ENCODE results near the gene ASB3.
A peak's percentile ranks its signal among the peaks of the same experiment; 100 is the strongest.

ASB3 gene

GRCh38 chr2:53820711-53821110, 34.0 kb upstream of the ASB3 start:
- Histone ChIP-seq H3K9me3 (ENCODE audit: control insufficient read depth in 2 of 2, low read length in 2 of 2) (no peaks in the 10 kb centered on the region), H3K4me3 (ENCODE audit: low read length in 2 of 2) (no peak overlapping the region), H3K9ac (ENCODE audit: low read depth in 1 of 2, low read length in 2 of 2) (no peak overlapping the region), H3K27me3 (ENCODE audit: control insufficient read depth in 2 of 2, insufficient read depth in 2 of 2, low read length in 2 of 2) (no peaks in the 10 kb centered on the region), H3K4me1 (ENCODE audit: control insufficient read depth in 2 of 2, insufficient read depth in 2 of 2, low read length in 2 of 2) (peaks cover 5 to 11% of the 10 kb centered on the region in 2 donors), H3K36me3 (ENCODE audit: control insufficient read depth in 2 of 2, insufficient read depth in 2 of 2, low read length in 2 of 2) (peaks cover 16 to 18% of the 10 kb centered on the region in 2 donors), H3K27ac (ENCODE audit: low read depth in 2 of 2, low read length in 2 of 2) (no peak overlapping the region)

DNA sequence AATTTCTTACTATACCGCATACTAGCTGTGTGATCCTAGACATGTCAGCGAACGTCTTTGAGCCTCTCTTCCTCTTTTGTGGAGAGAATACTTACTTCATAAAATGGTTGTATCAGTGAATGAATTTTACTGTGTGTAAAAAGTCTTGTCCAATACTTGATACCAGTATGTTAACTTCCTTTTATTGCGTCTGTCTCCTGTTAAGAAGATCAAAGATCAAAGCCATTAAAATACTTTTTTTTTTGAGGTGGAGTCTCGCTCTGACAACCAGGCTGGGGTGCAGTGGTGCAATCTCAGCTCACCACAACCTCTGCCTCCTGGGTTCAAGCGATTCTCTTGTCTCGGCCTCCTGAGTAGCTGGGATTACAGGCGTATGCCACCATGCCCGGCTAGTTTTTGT, 33.3 kb upstream of the ASB3 start:
- Histone ChIP-seq H3K4me3 (ENCODE audit: low read length in 2 of 2) (peak overlapping the region in 1 of 2 donors; percentile 61), H3K4me1 (ENCODE audit: control insufficient read depth in 2 of 2, insufficient read depth in 2 of 2, low read length in 2 of 2) (peaks cover 5 to 11% of the 10 kb centered on the region in 2 donors), H3K9ac (ENCODE audit: low read depth in 1 of 2, low read length in 2 of 2) (no peak overlapping the region), H3K27me3 (ENCODE audit: control insufficient read depth in 2 of 2, insufficient read depth in 2 of 2, low read length in 2 of 2) (no peaks in the 10 kb centered on the region), H3K36me3 (ENCODE audit: control insufficient read depth in 2 of 2, insufficient read depth in 2 of 2, low read length in 2 of 2) (peaks cover 22 to 24% of the 10 kb centered on the region in 2 donors), H3K27ac (ENCODE audit: low read depth in 2 of 2, low read length in 2 of 2) (peak overlapping the region in 1 of 2 donors; percentile 52), H3K9me3 (ENCODE audit: control insufficient read depth in 2 of 2, low read length in 2 of 2) (no peaks in the 10 kb centered on the region)

GRCh38 chr2:53819634-53820033, 32.9 kb upstream of the ASB3 start:
- no peaks in the 10 kb centered on the region for H3K27me3 ChIP-seq (ENCODE audit: control insufficient read depth in 2 of 2, insufficient read depth in 2 of 2, low read length in 2 of 2)
- peak overlapping the region in 1 of 2 donors; percentile 61 for H3K4me3 ChIP-seq (ENCODE audit: low read length in 2 of 2)
- H3K27ac ChIP-seq (ENCODE audit: low read depth in 2 of 2, low read length in 2 of 2), result peak overlapping the region in 1 of 2 donors; percentile 52
- H3K4me1 ChIP-seq (ENCODE audit: control insufficient read depth in 2 of 2, insufficient read depth in 2 of 2, low read length in 2 of 2), result peaks cover 5 to 11% of the 10 kb centered on the region in 2 donors
- H3K9me3 ChIP-seq (ENCODE audit: control insufficient read depth in 2 of 2, low read length in 2 of 2), result no peaks in the 10 kb centered on the region
- H3K36me3 ChIP-seq (ENCODE audit: control insufficient read depth in 2 of 2, insufficient read depth in 2 of 2, low read length in 2 of 2), result peaks cover 22 to 25% of the 10 kb centered on the region in 2 donors
- H3K9ac ChIP-seq (ENCODE audit: low read depth in 1 of 2, low read length in 2 of 2), result no peak overlapping the region

GRCh38 chr2:53818854-53819435, 32.2 kb upstream of the ASB3 start:
- no peaks in the 10 kb centered on the region for H3K27me3 ChIP-seq (ENCODE audit: control insufficient read depth in 2 of 2, insufficient read depth in 2 of 2, low read length in 2 of 2)
- H3K36me3 ChIP-seq (ENCODE audit: control insufficient read depth in 2 of 2, insufficient read depth in 2 of 2, low read length in 2 of 2), result peaks cover 24 to 27% of the 10 kb centered on the region in 2 donors
- H3K4me3 ChIP-seq (ENCODE audit: low read length in 2 of 2), result peak overlapping the region in 1 of 2 donors; percentile 61
- H3K4me1 ChIP-seq (ENCODE audit: control insufficient read depth in 2 of 2, insufficient read depth in 2 of 2, low read length in 2 of 2), result peaks cover 5 to 11% of the 10 kb centered on the region in 2 donors
- H3K9ac ChIP-seq (ENCODE audit: low read depth in 1 of 2, low read length in 2 of 2), result no peak overlapping the region
- no peak overlapping the region for H3K27ac ChIP-seq (ENCODE audit: low read depth in 2 of 2, low read length in 2 of 2)
- no peaks in the 10 kb centered on the region for H3K9me3 ChIP-seq (ENCODE audit: control insufficient read depth in 2 of 2, low read length in 2 of 2)

GRCh38 chr2:53813151-53813550, 26.4 kb upstream of the ASB3 start:
- H3K36me3 ChIP-seq (ENCODE audit: control insufficient read depth in 2 of 2, insufficient read depth in 2 of 2, low read length in 2 of 2), result peaks cover 55 to 59% of the 10 kb centered on the region in 2 donors
- no peaks in the 10 kb centered on the region for H3K4me1 ChIP-seq (ENCODE audit: control insufficient read depth in 2 of 2, insufficient read depth in 2 of 2, low read length in 2 of 2)
- no peaks in the 10 kb centered on the region for H3K9me3 ChIP-seq (ENCODE audit: control insufficient read depth in 2 of 2, low read length in 2 of 2)
- H3K27me3 ChIP-seq (ENCODE audit: control insufficient read depth in 2 of 2, insufficient read depth in 2 of 2, low read length in 2 of 2), result no peaks in the 10 kb centered on the region
- H3K4me3 ChIP-seq (ENCODE audit: low read length in 2 of 2), result no peak overlapping the region
- H3K27ac ChIP-seq (ENCODE audit: low read depth in 2 of 2, low read length in 2 of 2), result no peak overlapping the region
- no peak overlapping the region for H3K9ac ChIP-seq (ENCODE audit: low read depth in 1 of 2, low read length in 2 of 2)

GRCh38 chr2:53811601-53812000, 24.8 kb upstream of the ASB3 start:
- Histone ChIP-seq H3K4me3 (ENCODE audit: low read length in 2 of 2) (no peak overlapping the region), H3K9me3 (ENCODE audit: control insufficient read depth in 2 of 2, low read length in 2 of 2) (no peaks in the 10 kb centered on the region), H3K36me3 (ENCODE audit: control insufficient read depth in 2 of 2, insufficient read depth in 2 of 2, low read length in 2 of 2) (peaks cover 58 to 71% of the 10 kb centered on the region in 2 donors), H3K27ac (ENCODE audit: low read depth in 2 of 2, low read length in 2 of 2) (no peak overlapping the region), H3K27me3 (ENCODE audit: control insufficient read depth in 2 of 2, insufficient read depth in 2 of 2, low read length in 2 of 2) (no peaks in the 10 kb centered on the region), H3K4me1 (ENCODE audit: control insufficient read depth in 2 of 2, insufficient read depth in 2 of 2, low read length in 2 of 2) (no peaks in the 10 kb centered on the region), H3K9ac (ENCODE audit: low read depth in 1 of 2, low read length in 2 of 2) (no peak overlapping the region)

DNA sequence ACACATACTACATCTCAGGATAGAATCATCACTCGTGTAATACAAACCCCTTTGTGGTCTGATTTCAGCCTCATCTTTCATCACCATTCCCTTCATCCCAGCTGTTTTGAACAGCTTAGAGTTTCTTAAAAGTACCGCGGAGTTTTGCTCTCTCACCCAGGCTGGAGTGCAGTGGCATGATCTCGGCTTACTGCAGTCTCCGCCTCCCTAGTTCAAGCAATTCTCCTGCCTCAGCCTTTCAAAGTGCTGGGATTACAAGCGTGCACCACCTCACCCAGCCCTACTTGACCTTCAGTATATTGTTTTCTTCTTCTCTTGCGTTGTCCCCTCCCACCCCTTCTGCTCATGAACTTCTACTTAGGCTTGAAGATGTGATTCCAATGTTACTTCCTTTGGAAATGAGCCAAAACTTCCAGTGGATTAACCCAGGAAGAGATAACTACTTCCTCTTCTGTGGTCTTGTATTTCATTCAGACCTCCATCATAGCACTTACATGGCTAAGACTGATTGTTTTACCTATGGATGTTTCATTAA, 15.9 kb upstream of the ASB3 start:
- Histone ChIP-seq H3K27ac (ENCODE audit: low read depth in 2 of 2, low read length in 2 of 2) (no peak overlapping the region), H3K36me3 (ENCODE audit: control insufficient read depth in 2 of 2, insufficient read depth in 2 of 2, low read length in 2 of 2) (peaks cover 49 to 51% of the 10 kb centered on the region in 2 donors), H3K9ac (ENCODE audit: low read depth in 1 of 2, low read length in 2 of 2) (no peak overlapping the region)

GRCh38 chr2:53801547-53801946, 14.8 kb upstream of the ASB3 start:
- Histone ChIP-seq H3K4me3 (ENCODE audit: low read length in 2 of 2) (no peak overlapping the region), H3K27me3 (ENCODE audit: control insufficient read depth in 2 of 2, insufficient read depth in 2 of 2, low read length in 2 of 2) (no peaks in the 10 kb centered on the region), H3K9ac (ENCODE audit: low read depth in 1 of 2, low read length in 2 of 2) (no peak overlapping the region), H3K9me3 (ENCODE audit: control insufficient read depth in 2 of 2, low read length in 2 of 2) (no peaks in the 10 kb centered on the region), H3K36me3 (ENCODE audit: control insufficient read depth in 2 of 2, insufficient read depth in 2 of 2, low read length in 2 of 2) (peaks cover 40 to 46% of the 10 kb centered on the region in 2 donors), H3K4me1 (ENCODE audit: control insufficient read depth in 2 of 2, insufficient read depth in 2 of 2, low read length in 2 of 2) (no peaks in the 10 kb centered on the region), H3K27ac (ENCODE audit: low read depth in 2 of 2, low read length in 2 of 2) (no peak overlapping the region)

More for the DNA sequence above, 15.9 kb upstream of the ASB3 start:
- H3K27me3 ChIP-seq (ENCODE audit: control insufficient read depth in 2 of 2, insufficient read depth in 2 of 2, low read length in 2 of 2), result no peaks in the 10 kb centered on the region
- no peak overlapping the region for H3K4me3 ChIP-seq (ENCODE audit: low read length in 2 of 2)
- no peaks in the 10 kb centered on the region for H3K9me3 ChIP-seq (ENCODE audit: control insufficient read depth in 2 of 2, low read length in 2 of 2)
- no peaks in the 10 kb centered on the region for H3K4me1 ChIP-seq (ENCODE audit: control insufficient read depth in 2 of 2, insufficient read depth in 2 of 2, low read length in 2 of 2)

DNA sequence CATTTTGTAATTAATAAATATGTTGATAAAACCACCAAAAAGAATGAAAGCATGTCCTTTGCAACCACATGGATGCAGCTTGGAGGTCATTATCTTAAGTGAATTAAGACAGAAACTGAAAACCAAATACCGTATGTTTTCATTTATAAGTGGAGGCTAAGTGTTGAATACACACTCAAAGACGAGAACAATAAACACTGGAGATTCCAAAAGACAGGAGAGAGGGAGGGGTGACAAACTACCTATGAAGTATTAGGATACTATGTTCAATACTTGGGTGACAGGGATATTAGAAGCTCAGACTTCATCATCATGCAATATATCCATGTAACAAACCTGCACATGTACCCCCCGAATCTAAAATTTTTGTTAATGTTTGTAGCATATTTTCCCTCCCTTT, 7.1 kb upstream of the ASB3 start:
- Histone ChIP-seq H3K4me3 (ENCODE audit: low read length in 2 of 2) (no peak overlapping the region), H3K9me3 (ENCODE audit: control insufficient read depth in 2 of 2, low read length in 2 of 2) (no peaks in the 10 kb centered on the region), H3K27ac (ENCODE audit: low read depth in 2 of 2, low read length in 2 of 2) (no peak overlapping the region), H3K4me1 (ENCODE audit: control insufficient read depth in 2 of 2, insufficient read depth in 2 of 2, low read length in 2 of 2) (peaks cover 6% of the 10 kb centered on the region in 2 donors), H3K9ac (ENCODE audit: low read depth in 1 of 2, low read length in 2 of 2) (no peak overlapping the region), H3K36me3 (ENCODE audit: control insufficient read depth in 2 of 2, insufficient read depth in 2 of 2, low read length in 2 of 2) (peaks cover 12 to 22% of the 10 kb centered on the region in 2 donors), H3K27me3 (ENCODE audit: control insufficient read depth in 2 of 2, insufficient read depth in 2 of 2, low read length in 2 of 2) (no peaks in the 10 kb centered on the region)

GRCh38 chr2:53793261-53793660, 6.5 kb upstream of the ASB3 start:
- no peak overlapping the region for H3K4me3 ChIP-seq (ENCODE audit: low read length in 2 of 2)
- H3K27me3 ChIP-seq (ENCODE audit: control insufficient read depth in 2 of 2, insufficient read depth in 2 of 2, low read length in 2 of 2), result no peaks in the 10 kb centered on the region
- no peak overlapping the region for H3K27ac ChIP-seq (ENCODE audit: low read depth in 2 of 2, low read length in 2 of 2)
- H3K9me3 ChIP-seq (ENCODE audit: control insufficient read depth in 2 of 2, low read length in 2 of 2), result no peaks in the 10 kb centered on the region
- H3K9ac ChIP-seq (ENCODE audit: low read depth in 1 of 2, low read length in 2 of 2), result no peak overlapping the region
- peaks cover 10 to 17% of the 10 kb centered on the region in 2 donors for H3K36me3 ChIP-seq (ENCODE audit: control insufficient read depth in 2 of 2, insufficient read depth in 2 of 2, low read length in 2 of 2)
- H3K4me1 ChIP-seq (ENCODE audit: control insufficient read depth in 2 of 2, insufficient read depth in 2 of 2, low read length in 2 of 2), result peaks cover 6 to 8% of the 10 kb centered on the region in 2 donors
